ENCODE results near the gene PEX14.

- TF ChIP-seq, protein P1, sequence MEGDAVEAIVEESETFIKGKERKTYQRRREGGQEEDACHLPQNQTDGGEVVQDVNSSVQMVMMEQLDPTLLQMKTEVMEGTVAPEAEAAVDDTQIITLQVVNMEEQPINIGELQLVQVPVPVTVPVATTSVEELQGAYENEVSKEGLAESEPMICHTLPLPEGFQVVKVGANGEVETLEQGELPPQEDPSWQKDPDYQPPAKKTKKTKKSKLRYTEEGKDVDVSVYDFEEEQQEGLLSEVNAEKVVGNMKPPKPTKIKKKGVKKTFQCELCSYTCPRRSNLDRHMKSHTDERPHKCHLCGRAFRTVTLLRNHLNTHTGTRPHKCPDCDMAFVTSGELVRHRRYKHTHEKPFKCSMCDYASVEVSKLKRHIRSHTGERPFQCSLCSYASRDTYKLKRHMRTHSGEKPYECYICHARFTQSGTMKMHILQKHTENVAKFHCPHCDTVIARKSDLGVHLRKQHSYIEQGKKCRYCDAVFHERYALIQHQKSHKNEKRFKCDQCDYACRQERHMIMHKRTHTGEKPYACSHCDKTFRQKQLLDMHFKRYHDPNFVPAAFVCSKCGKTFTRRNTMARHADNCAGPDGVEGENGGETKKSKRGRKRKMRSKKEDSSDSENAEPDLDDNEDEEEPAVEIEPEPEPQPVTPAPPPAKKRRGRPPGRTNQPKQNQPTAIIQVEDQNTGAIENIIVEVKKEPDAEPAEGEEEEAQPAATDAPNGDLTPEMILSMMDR (IDR thresholded peaks at IDR 0.05): no peak
- TF ChIP-seq POLR2A (IDR thresholded peaks at IDR 0.05): no peak
- TF ChIP-seq POLR2AphosphoS5 (IDR thresholded peaks at IDR 0.05): no peak
Measured at GRCh38 chr1:10672343-10673050, 197.7 kb downstream of the PEX14 start.

All from breast epithelium (tissue), 3 donors.